K562 (cell line): ENCODE results near the gene ANKRD23. TPM values are rescaled to one million over a fixed set of nuclear protein-coding genes. Genes with fewer than 3 reads are reported as not detected.

ENCODE experiments used
- ATAC-seq: fragments of 200-7000 bp; cut with Tn5 transposase; 3 replicates; pipeline ENCODE4 v1.9.1; 2020; ENCODE audit warnings: moderate library complexity
- BruUV-seq: library from RNA; stranded (reverse); fragments of 400-500 nt; replicated peaks from 2 replicates; lab custom pipeline; 2021; lab: Mats Ljungman, UMichigan
- CTCF ChIA-PET: fragments of 300-600 bp; formaldehyde crosslinking; extraction: SDS; loops from one replicate; lab custom pipeline; 2021; ENCODE audit warnings: low intra/inter-chr PET ratio; lab: Yijun Ruan, JAX
- POLR2A ChIA-PET: fragments of 300-600, 350-650 bp; sonication (Branson Sonifier 250); formaldehyde crosslinking; extraction: SDS; loops from one replicate; lab custom pipeline; 2021; ENCODE audit warnings: antibody characterized with exemption, inconsistent platforms; lab: Yijun Ruan, JAX
- DNase-seq, 4 experiments: peaks; one replicate each; pipeline versions ENCODE4 v3.0.0 to v3.0.0-alpha.2; 2011 to 2018; ENCODE audit warnings: low spot score in 3 of 4, mixed read lengths in 3 of 4; ENCODE audit errors: extremely low read depth in 1 of 4
- FAIRE-seq: peaks from 2 replicates; lab custom pipeline; 2011; peaks lifted over from hg19 to GRCh38; lab: Jason Lieb, UNC
- H2AFZ ChIP-seq: 2 replicates; pipeline ENCODE4 v1.6.0; 2011; ENCODE audit warnings: low read depth, low read length, control low read depth, inconsistent platforms
- H3K27ac ChIP-seq: fragments of 200-600 bp; 3 replicates; pipeline ENCODE4 v1.8.0; 2011; ENCODE audit warnings: low read depth, mild to moderate bottlenecking, control low read depth, inconsistent platforms, low read length, moderate library complexity, mixed read lengths; ENCODE audit errors: extremely low read depth
- H3K27me3 ChIP-seq, 2 experiments: fragments of 300-600 bp in 1 of 2; 2 replicates in 1 of 2; 3 replicates in 1 of 2; pipeline versions ENCODE4 v1.6.0 to v1.8.0; 2011; ENCODE audit warnings: inconsistent platforms in 2 of 2, low read length in 2 of 2, mild to moderate bottlenecking in 1 of 2, mixed read lengths in 1 of 2, moderate library complexity in 1 of 2; ENCODE audit not compliant: control insufficient read depth in 2 of 2, insufficient read depth in 2 of 2
- H3K36me3 ChIP-seq: fragments of 300-600 bp; 3 replicates; pipeline ENCODE4 v1.8.0; 2011; ENCODE audit warnings: mild to moderate bottlenecking, low read length, inconsistent platforms; ENCODE audit not compliant: control insufficient read depth, insufficient read depth
- H3K4me1 ChIP-seq, 2 experiments: fragments of 200-600 bp in 1 of 2; replicated peaks in 1 of 2; 2 replicates in 1 of 2; 3 replicates in 1 of 2; pipeline versions ENCODE4 v1.5.1 to v1.8.0; 2011; ENCODE audit warnings: inconsistent platforms in 2 of 2, low read length in 2 of 2, mild to moderate bottlenecking in 1 of 2, mixed read lengths in 1 of 2, moderate library complexity in 1 of 2; ENCODE audit not compliant: control insufficient read depth in 2 of 2, insufficient read depth in 2 of 2
- H3K4me2 ChIP-seq: 2 replicates; pipeline ENCODE4 v1.6.1; 2011; ENCODE audit warnings: low read length, control low read depth, inconsistent platforms, mixed read lengths; ENCODE audit not compliant: insufficient read depth
- H3K4me3 ChIP-seq: fragments of 200-600 bp; sonication (generic), shearing (Covaris generic); 2 replicates; pipeline ENCODE4 v1.5.1; 2016; ENCODE audit warnings: control low read depth, inconsistent platforms
- H3K79me2 ChIP-seq: fragments of 200-600 bp; 3 replicates; pipeline ENCODE4 v1.8.0; 2011; ENCODE audit warnings: low read length, inconsistent platforms; ENCODE audit not compliant: control insufficient read depth, insufficient read depth
- H3K9ac ChIP-seq, 2 experiments: 2 replicates each; pipeline versions ENCODE4 v1.6.0 to v1.6.1; 2011; ENCODE audit warnings: low read depth in 2 of 2, low read length in 2 of 2, control low read depth in 1 of 2, inconsistent platforms in 1 of 2, mild to moderate bottlenecking in 1 of 2, mixed read lengths in 1 of 2; ENCODE audit not compliant: insufficient read depth in 1 of 2
- H3K9me1 ChIP-seq: one replicate; pipeline ENCODE4 v1.6.0; 2011; ENCODE audit warnings: inconsistent platforms, mild to moderate bottlenecking, low read length, moderate library complexity; ENCODE audit not compliant: control insufficient read depth, insufficient read depth
- H3K9me3 ChIP-seq: replicated peaks from 2 replicates; pipeline ENCODE4 v1.5.1; 2011; ENCODE audit warnings: low read depth, low read length, inconsistent platforms; ENCODE audit not compliant: control insufficient read depth, insufficient read depth
- H4K20me1 ChIP-seq: replicated peaks from 2 replicates; pipeline ENCODE4 v1.6.1; 2011; ENCODE audit warnings: low read length, inconsistent platforms, mixed read lengths; ENCODE audit not compliant: control insufficient read depth, insufficient read depth
- BHLHE40 ChIP-seq: IDR thresholded peaks from 2 replicates; pipeline ENCODE4 v1.6.1; 2011; ENCODE audit warnings: low read length, improper control_type of control experiment
- KLF16 ChIP-seq: IDR thresholded peaks from 2 replicates; pipeline ENCODE4 v1.6.1; 2016; ENCODE audit warnings: antibody characterized with exemption
- MIER1 ChIP-seq: fragments of 450-650 bp; IDR thresholded peaks from 2 replicates; pipeline ENCODE4 v1.6.1; 2016; ENCODE audit warnings: antibody characterized with exemption, mild to moderate bottlenecking, low read depth
- POLR2G ChIP-seq: fragments of 200-400 bp; formaldehyde crosslinking; IDR thresholded peaks from 2 replicates; pipeline ENCODE4 v1.6.1; 2017; ENCODE audit warnings: low read depth, mild to moderate bottlenecking, antibody characterized with exemption, low read length, moderate library complexity
- PTBP1 ChIP-seq: fragments of 200-400 bp; formaldehyde crosslinking; IDR thresholded peaks from 2 replicates; pipeline ENCODE4 v1.6.1; 2017; ENCODE audit warnings: low read depth, low read length
- SNIP1 ChIP-seq: fragments of 450-650 bp; IDR thresholded peaks from 2 replicates; pipeline ENCODE4 v1.7.1; 2017; ENCODE audit warnings: low read depth, mild to moderate bottlenecking
- USF2 ChIP-seq: sonication (generic); formaldehyde crosslinking; IDR thresholded peaks from 2 replicates; pipeline ENCODE4 v1.5.0; 2020; ENCODE audit warnings: missing genetic modification reagents
- ZBTB5 ChIP-seq: fragments of 450-650 bp; IDR thresholded peaks from 2 replicates; pipeline ENCODE4 v1.6.1; 2017; ENCODE audit warnings: antibody characterized with exemption
- WGBS: fragments of 100-300 bp; shearing (Covaris generic); methylation state at CpG from one replicate; pipeline ENCODE4 v1.1.6; 2016; ENCODE audit warnings: low coverage, mixed read lengths; ENCODE audit not compliant: insufficient coverage; ENCODE audit errors: missing lambda C conversion rate; 5-methylcytosine and 5-hydroxymethylcytosine counted together
- in situ Hi-C: fragments of 300-500 bp; cut with MboI; formaldehyde crosslinking; loops from 4 replicates; pipeline ENCODE4 v1.15.0; 2018; ENCODE audit warnings: inconsistent platforms, mixed read lengths
- intact Hi-C: fragments of 100-400 bp; cut with micrococcal nuclease; formaldehyde crosslinking; loops from 2 replicates; pipeline ENCODE4 v1.14.2; 2022
- polyA plus RNA-seq, 8 experiments: library from polyadenylated mRNA; depleted of rRNA in 4 of 8; stranded (reverse) in 5 of 8; unstranded in 3 of 8; fragments of >200 nt; fragmentation: Nextera tagmentation in 2 of 8; fragmentation: Illumina TruSeq in 1 of 8; extraction: Ambion mirVana in 2 of 8; extraction: Trizol in 1 of 8; gene quantifications; 2 replicates each; pipeline versions ENCODE4 v1.2.1 to v1.2.3, GENCODE V29; 2011 to 2014; ENCODE audit warnings: inconsistent platforms in 1 of 8, missing spikeins in 1 of 8
- total RNA-seq, 7 experiments: library from RNA; depleted of rRNA in 6 of 7; stranded (reverse); fragments of >200 nt in 6 of 7; fragmentation: Illumina TruSeq in 2 of 7; extraction: Trizol in 2 of 7; gene quantifications; 2 replicates each; pipeline versions ENCODE4 v1.2.1 to v1.2.3, GENCODE V29; 2011 to 2021; ENCODE audit warnings: low replicate concordance in 1 of 7

Gene ANKRD23
- total and polyA plus RNA-seq, 9 of the 15 experiments (the other 6 are each of a cell fraction or from before 2014, with no cell fraction given), result 0.32 to 4.8 (median 2.8) TPM

- peak; percentile 99 for TF ChIP-seq PTBP1
- peak; percentile 60 for TF ChIP-seq BHLHE40
- no peak for TF ChIP-seq ZBTB5
- TF ChIP-seq SNIP1, result no peak
- TF ChIP-seq POLR2G, result peak; percentile 62; the same call in 1 of the 2 replicates
- peak; percentile 98 for TF ChIP-seq MIER1
- TF ChIP-seq USF2 (CRISPR knock-in tag), result peak; percentile 17; the same call in 1 of the 2 replicates
- no peak for TF ChIP-seq KLF16
- BruUV-seq, result no TSS peak
- Histone ChIP-seq H3K4me3 (no peak overlapping the region), H3K36me3 (peaks cover 42% of the 10 kb centered on the region; the same call in 2 of the 3 replicates), H3K4me1 (peaks cover 0 to 21% of the 10 kb centered on the region in 2 experiments; a peak in 2 of 5 replicates), H3K9ac (peak overlapping the region in 1 of 2 experiments; percentile 41; a peak in 2 of 4 replicates), H3K9me1 (no peaks in the 10 kb centered on the region), H3K9me3 (no peaks in the 10 kb centered on the region), H3K79me2 (no peaks in the 10 kb centered on the region), H3K4me2 (no peak overlapping the region), H3K27me3 (no peaks in the 10 kb centered on the region), H2AFZ (no peak overlapping the region), H3K27ac (no peak overlapping the region), H4K20me1 (no peaks in the 10 kb centered on the region)
- 79% methylated on average over 13 of the region's 17 CpGs for whole genome bisulfite sequencing
- ATAC-seq, result peak; percentile 41
- intact Hi-C loops (no loop called here), in situ Hi-C loops (no loop called here)
- CTCF ChIA-PET, result no interaction called here
- no peak for DNase-seq
- POLR2A ChIA-PET, result interaction anchor here (0.6 to 1.9 kb wide), 6 partner anchors 9 to 475 kb away, joined by 3 to 6 read pairs (median 4); partner anchors contain the start of gene ANKRD39
- FAIRE-seq, result no peak
Measured at GRCh38 chr2:96844405-96844808, 586 bp upstream of the ANKRD23 start.
